ENCODE data around the gene MAMDC2. TPM values are rescaled to one million over a fixed set of nuclear protein-coding genes. Genes with fewer than 3 reads are reported as not detected.

MAMDC2 gene
- total RNA-seq, 3 donors from 2014 or later: 17.0 to 33.9 (median 18.7) TPM

DNA sequence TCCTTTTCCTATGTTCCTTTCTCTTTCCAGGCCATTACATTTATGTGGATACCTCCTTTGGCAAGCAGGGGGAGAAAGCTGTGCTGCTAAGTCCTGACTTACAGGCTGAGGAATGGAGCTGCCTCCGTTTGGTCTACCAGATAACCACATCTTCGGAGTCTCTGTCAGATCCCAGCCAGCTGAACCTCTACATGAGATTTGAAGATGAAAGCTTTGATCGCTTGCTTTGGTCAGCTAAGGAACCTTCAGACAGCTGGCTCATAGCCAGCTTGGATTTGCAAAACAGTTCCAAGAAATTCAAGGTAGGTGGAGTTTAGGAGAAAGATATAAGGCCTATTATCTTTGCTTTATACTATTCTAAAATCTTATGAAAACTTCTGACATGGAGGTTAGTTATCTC is 64.5 kb downstream of the MAMDC2 start:
- intact Hi-C loops (cut with DNase I; ENCODE audit: low total_unique reads): loop anchor here (5.0 kb wide), 1 partner anchor 66 kb away; the partner anchor contains the start of gene MAMDC2
- H3K9me3 ChIP-seq: no peaks in the 10 kb centered on the region
- H3K36me3 ChIP-seq: no peaks in the 10 kb centered on the region
- no peak overlapping the region for H3K4me3 ChIP-seq
- no peaks in the 10 kb centered on the region for H3K4me1 ChIP-seq
- H3K27ac ChIP-seq: no peak overlapping the region
- TF ChIP-seq POLR2A (IDR thresholded peaks at IDR 0.05): no peak
- TF ChIP-seq POLR2AphosphoS5 (IDR thresholded peaks at IDR 0.05): no peak
- TF ChIP-seq, protein P1, sequence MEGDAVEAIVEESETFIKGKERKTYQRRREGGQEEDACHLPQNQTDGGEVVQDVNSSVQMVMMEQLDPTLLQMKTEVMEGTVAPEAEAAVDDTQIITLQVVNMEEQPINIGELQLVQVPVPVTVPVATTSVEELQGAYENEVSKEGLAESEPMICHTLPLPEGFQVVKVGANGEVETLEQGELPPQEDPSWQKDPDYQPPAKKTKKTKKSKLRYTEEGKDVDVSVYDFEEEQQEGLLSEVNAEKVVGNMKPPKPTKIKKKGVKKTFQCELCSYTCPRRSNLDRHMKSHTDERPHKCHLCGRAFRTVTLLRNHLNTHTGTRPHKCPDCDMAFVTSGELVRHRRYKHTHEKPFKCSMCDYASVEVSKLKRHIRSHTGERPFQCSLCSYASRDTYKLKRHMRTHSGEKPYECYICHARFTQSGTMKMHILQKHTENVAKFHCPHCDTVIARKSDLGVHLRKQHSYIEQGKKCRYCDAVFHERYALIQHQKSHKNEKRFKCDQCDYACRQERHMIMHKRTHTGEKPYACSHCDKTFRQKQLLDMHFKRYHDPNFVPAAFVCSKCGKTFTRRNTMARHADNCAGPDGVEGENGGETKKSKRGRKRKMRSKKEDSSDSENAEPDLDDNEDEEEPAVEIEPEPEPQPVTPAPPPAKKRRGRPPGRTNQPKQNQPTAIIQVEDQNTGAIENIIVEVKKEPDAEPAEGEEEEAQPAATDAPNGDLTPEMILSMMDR (IDR thresholded peaks at IDR 0.05): no peak
- no peaks in the 10 kb centered on the region for H3K27me3 ChIP-seq
- no peak for DNase-seq (ENCODE audit: low spot score in 2 of 2)

DNA sequence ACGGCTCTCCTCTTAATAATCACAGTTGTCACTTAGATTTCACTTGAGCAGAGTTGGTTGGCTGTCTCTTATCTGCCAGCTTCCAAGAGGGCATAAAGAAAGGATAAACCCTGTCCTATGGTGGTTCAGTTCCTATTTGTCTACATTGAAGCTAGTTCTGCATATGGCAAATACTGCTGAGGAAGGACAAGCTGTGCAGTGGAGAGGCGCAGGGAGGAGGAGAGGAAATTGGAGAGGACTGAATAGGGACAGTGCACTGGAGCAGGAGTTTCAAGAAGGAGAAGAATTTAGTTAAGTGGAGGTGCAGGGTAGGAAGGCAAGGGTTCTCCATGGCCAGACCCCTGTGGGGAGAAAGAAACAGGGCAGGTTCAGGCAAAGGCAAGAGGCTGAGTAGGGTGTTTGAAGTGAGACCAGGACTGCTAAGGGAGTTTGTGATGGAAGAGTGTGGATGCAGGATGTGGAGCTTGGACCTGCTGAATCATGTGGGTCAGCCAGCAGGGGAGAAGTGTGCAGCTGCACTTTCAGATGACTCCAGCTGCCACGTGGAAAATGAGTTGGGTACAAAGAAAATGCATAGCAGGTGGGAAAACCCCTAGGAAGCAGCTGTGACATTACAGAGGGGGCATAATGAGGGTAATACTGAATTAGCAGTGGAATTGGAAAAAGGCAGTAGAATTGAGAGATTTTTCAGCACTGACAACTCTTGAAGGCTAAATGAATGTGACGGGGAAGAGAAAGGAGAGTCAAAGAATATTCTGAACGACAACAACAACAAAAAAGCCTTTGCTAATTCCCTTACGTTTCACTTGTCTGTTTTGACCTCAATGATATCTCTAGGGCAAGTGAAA is 66.8 kb downstream of the MAMDC2 start:
- H3K4me3 ChIP-seq: no peak overlapping the region
- TF ChIP-seq POLR2AphosphoS5 (IDR thresholded peaks at IDR 0.05) (no peak), POLR2A (IDR thresholded peaks at IDR 0.05) (no peak)
- TF ChIP-seq, protein P1 (IDR thresholded peaks at IDR 0.05): no peak
- peak overlapping the region in 1 of 2 donors; percentile 8 for H3K27ac ChIP-seq
- no peaks in the 10 kb centered on the region for H3K4me1 ChIP-seq
- DNase-seq (ENCODE audit: low spot score in 2 of 2): no peak
- no peaks in the 10 kb centered on the region for H3K9me3 ChIP-seq
- H3K36me3 ChIP-seq: no peaks in the 10 kb centered on the region
- H3K27me3 ChIP-seq: no peaks in the 10 kb centered on the region
- intact Hi-C loops (cut with DNase I; ENCODE audit: low total_unique reads): loop anchor here (5.0 kb wide), 1 partner anchor 133 kb away; no protein-coding TSS in a partner anchor

DNA sequence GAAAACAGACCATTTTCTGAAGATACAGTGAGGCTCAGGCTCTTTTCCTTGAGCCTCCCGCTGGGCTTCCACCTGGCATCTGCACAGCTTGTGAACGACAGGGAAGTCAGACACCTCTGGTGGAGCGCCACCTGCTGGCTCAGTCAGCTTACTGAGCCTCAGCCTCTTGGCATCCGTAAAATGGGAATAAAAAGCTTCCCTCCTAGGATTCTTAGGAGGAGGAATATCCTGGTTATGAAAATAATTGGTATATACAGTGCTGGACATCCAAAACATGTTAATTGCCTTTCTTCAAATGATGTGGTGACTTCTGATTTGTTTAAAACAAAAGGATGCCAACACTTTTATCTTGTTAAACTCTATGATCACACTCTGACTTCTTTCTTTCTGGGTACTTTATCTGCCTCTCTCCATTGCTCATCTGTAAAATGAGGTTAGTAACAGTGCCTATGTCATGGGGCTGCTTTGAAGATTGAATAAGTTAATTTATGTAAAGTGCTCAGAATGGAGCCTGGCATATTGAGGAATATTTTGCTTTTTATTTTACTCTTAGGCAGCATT is 67.5 kb downstream of the MAMDC2 start:
- no peaks in the 10 kb centered on the region for H3K4me1 ChIP-seq
- TF ChIP-seq POLR2AphosphoS5 (IDR thresholded peaks at IDR 0.05) (peak in 2 of 3 donors; percentile 31 to 50), POLR2A (IDR thresholded peaks at IDR 0.05) (no peak)
- TF ChIP-seq, protein P1 (IDR thresholded peaks at IDR 0.05): peak; percentile 30 to 86 (median 81)
- peak; percentile 68 to 75 for DNase-seq (ENCODE audit: low spot score in 2 of 2)
- H3K27ac ChIP-seq: peak overlapping the region in 1 of 2 donors; percentile 9
- H3K9me3 ChIP-seq: no peaks in the 10 kb centered on the region
- intact Hi-C loops (cut with DNase I; ENCODE audit: low total_unique reads): loop anchor here (5.0 kb wide), 1 partner anchor 134 kb away; no protein-coding TSS in a partner anchor
- H3K36me3 ChIP-seq: no peaks in the 10 kb centered on the region
- H3K27me3 ChIP-seq: no peaks in the 10 kb centered on the region
- no peak overlapping the region for H3K4me3 ChIP-seq

DNA sequence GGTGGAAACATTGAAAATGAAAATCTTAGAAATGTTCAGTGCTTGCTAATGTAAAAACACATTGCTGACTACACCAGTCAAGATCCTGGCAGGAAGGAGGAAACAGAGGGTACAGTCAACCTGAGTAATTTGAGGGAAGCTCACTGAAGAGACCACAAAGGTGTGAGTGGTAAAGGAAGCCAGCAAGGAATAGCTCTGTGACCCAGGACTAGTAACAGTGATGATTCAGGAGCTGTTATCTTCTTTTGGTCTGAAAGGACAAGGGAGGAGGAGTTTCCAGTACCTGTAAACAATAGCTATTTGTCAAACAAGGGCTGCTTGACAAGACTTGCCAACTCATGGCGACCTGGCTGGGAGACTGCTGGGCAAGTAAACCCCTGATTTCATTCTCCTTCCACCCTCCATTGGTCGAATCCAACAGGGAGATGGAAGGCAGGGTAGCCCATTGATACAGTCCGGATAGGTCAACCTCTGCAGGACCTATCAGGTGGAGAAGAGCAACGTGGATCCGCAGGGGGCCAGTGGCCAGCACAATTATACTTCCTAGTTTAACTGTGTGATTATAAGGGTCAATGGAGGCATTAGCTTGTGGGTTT is 68.1 kb downstream of the MAMDC2 start:
- Histone ChIP-seq H3K4me1 (no peaks in the 10 kb centered on the region), H3K9me3 (no peaks in the 10 kb centered on the region), H3K27me3 (no peaks in the 10 kb centered on the region), H3K4me3 (no peak overlapping the region), H3K27ac (peak overlapping the region in 1 of 2 donors; percentile 9), H3K36me3 (no peaks in the 10 kb centered on the region)
- TF ChIP-seq POLR2A (IDR thresholded peaks at IDR 0.05) (no peak), POLR2AphosphoS5 (IDR thresholded peaks at IDR 0.05) (no peak)
- TF ChIP-seq, protein P1 (IDR thresholded peaks at IDR 0.05): no peak
- intact Hi-C loops (cut with DNase I; ENCODE audit: low total_unique reads): loop anchor here (5.0 kb wide), 1 partner anchor 134 kb away; no protein-coding TSS in a partner anchor
- no peak for DNase-seq (ENCODE audit: low spot score in 2 of 2)
